Hair follicular keratinocyte (primary cell): ENCODE measurements around the gene PPP2R1A. TPM values are rescaled to one million over a fixed set of nuclear protein-coding genes. Genes with fewer than 3 reads are reported as not detected.

Experiments used
- total RNA-seq: library from RNA; depleted of rRNA; stranded (reverse); fragments of >200 nt; gene quantifications from 2 replicates; pipeline ENCODE4 v1.2.3, GENCODE V29; 2015

PPP2R1A gene
- 200 and 210 TPM in 2 replicates for total RNA-seq

GRCh38 chr19:52189735-52190486 lies at the start of gene PPP2R1A:
PPP2R1A (plus strand) TSS chr19:52190052; CDS start chr19:52190097, 45 bp downstream.

GRCh38 chr19:52171321-52172169 lies 18.3 kb upstream of the PPP2R1A start, which contains the start of gene ZNF836:
ZNF836 (minus strand) TSS chr19:52171621; CDS start chr19:52168072, 3,549 bp downstream.

GRCh38 chr19:52269338-52270261 lies 79.7 kb downstream of the PPP2R1A start, which contains the start of gene ZNF766:
ZNF766 (plus strand) TSS chr19:52269587; CDS start chr19:52269614, 27 bp downstream.

Other genes starting within 250 kb of the PPP2R1A start
- gene ZNF350, start 203.2 kb upstream of the PPP2R1A start, total RNA-seq: 2.7 and 5.1 TPM in 2 replicates
- 2.2 and 2.7 TPM in 2 replicates for gene ZNF615, start 181.8 kb upstream of the PPP2R1A start, total RNA-seq
- 5.1 and 6.9 TPM in 2 replicates for gene ZNF614, start 161.7 kb upstream of the PPP2R1A start, total RNA-seq
- 1.7 and 3.0 TPM in 2 replicates for gene ZNF432, start 141.2 kb upstream of the PPP2R1A start, total RNA-seq
- gene ZNF841, start 94.3 kb upstream of the PPP2R1A start, total RNA-seq: 4.5 and 8.6 TPM in 2 replicates
- 3.7 and 5.3 TPM in 2 replicates for gene ZNF616, start 50.1 kb upstream of the PPP2R1A start, total RNA-seq
- 3.7 and 5.5 TPM in 2 replicates for gene ZNF836, start 18.4 kb upstream of the PPP2R1A start, total RNA-seq
- gene ZNF766, start 79.5 kb downstream of the PPP2R1A start, total RNA-seq: 3.9 and 6.4 TPM in 2 replicates
- gene ZNF480, start 107.1 kb downstream of the PPP2R1A start, total RNA-seq: 3.7 and 4.3 TPM in 2 replicates
- 0.70 and 2.6 TPM in 2 replicates for gene ZNF610, start 146.2 kb downstream of the PPP2R1A start, total RNA-seq
- gene ZNF880, start 179.9 kb downstream of the PPP2R1A start, total RNA-seq: 15.7 and 22.9 TPM in 2 replicates
- 9.5 and 12.1 TPM in 2 replicates for gene ZNF528, start 207.8 kb downstream of the PPP2R1A start, total RNA-seq
- gene ZNF534, start 239.1 kb downstream of the PPP2R1A start, total RNA-seq: not detected in 2 replicates